Lower leg skin (tissue), 3 donors: ENCODE data around the gene DCDC2.

Source experiments
- POLR2A ChIP-seq, 2 donors: fragments of 450-650 bp; IDR thresholded peaks; one replicate each; pipeline ENCODE4 v1.6.1; 2016 to 2017; ENCODE audit warnings: antibody characterized with exemption in 2 of 2, mild to moderate bottlenecking in 1 of 2, moderate library complexity in 1 of 2
- TF ChIP-seq, protein P1 (sequence below), 3 donors: fragments of 450-650 bp; IDR thresholded peaks; one replicate each; pipeline ENCODE4 v1.5.1; 2016; ENCODE audit warnings: antibody characterized with exemption in 3 of 3, mild to moderate bottlenecking in 3 of 3, moderate library complexity in 2 of 3

DNA sequence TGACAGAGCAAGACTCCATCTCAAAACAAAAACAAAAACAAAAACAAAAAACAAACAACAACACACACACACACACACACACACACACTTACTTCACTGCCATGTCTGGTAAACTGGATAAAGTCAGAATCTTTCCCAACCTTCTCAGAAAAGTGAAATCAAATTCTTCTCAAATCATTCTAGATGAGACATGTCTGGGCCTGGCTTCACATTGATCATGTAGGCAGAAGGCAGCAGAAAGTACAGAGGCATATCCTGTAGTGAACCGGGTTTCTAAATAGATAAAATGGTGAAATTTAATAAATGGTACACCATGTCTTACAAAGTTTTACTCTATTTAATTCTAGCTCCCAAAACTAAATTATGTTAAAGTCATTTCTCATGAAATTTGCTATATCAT is 30.0 kb upstream of the DCDC2 start:
- TF ChIP-seq, protein P1, sequence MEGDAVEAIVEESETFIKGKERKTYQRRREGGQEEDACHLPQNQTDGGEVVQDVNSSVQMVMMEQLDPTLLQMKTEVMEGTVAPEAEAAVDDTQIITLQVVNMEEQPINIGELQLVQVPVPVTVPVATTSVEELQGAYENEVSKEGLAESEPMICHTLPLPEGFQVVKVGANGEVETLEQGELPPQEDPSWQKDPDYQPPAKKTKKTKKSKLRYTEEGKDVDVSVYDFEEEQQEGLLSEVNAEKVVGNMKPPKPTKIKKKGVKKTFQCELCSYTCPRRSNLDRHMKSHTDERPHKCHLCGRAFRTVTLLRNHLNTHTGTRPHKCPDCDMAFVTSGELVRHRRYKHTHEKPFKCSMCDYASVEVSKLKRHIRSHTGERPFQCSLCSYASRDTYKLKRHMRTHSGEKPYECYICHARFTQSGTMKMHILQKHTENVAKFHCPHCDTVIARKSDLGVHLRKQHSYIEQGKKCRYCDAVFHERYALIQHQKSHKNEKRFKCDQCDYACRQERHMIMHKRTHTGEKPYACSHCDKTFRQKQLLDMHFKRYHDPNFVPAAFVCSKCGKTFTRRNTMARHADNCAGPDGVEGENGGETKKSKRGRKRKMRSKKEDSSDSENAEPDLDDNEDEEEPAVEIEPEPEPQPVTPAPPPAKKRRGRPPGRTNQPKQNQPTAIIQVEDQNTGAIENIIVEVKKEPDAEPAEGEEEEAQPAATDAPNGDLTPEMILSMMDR (IDR thresholded peaks at IDR 0.05), result no peak
- TF ChIP-seq POLR2A (IDR thresholded peaks at IDR 0.05), result no peak
